ENCODE results near the gene RIMS1. TPM values are rescaled to one million over a fixed set of nuclear protein-coding genes. Genes with fewer than 3 reads are reported as not detected.

Gene RIMS1
- total and polyA plus RNA-seq, 2 experiments from 2014 or later = 0.29 to 0.92 TPM

- no peaks in the 10 kb centered on the region for H3K9me3 ChIP-seq (ENCODE audit: low read depth)
- H3K4me1 ChIP-seq (ENCODE audit: low read depth) = no peaks in the 10 kb centered on the region
- no peak overlapping the region for H3K27ac ChIP-seq
- no peak for TF ChIP-seq CTCF (IDR thresholded peaks at IDR 0.05; ENCODE audit: low read depth, low read length)
- no peak for DNase-seq (ENCODE audit: low read depth in 1 of 2, low spot score in 1 of 2)
- no peak overlapping the region for H3K4me3 ChIP-seq
- H3K36me3 ChIP-seq = no peaks in the 10 kb centered on the region
- H3K27me3 ChIP-seq = peaks cover 8% of the 10 kb centered on the region
Measured at GRCh38 chr6:71879016-71879415, 7.3 kb upstream of the RIMS1 start.

DNA sequence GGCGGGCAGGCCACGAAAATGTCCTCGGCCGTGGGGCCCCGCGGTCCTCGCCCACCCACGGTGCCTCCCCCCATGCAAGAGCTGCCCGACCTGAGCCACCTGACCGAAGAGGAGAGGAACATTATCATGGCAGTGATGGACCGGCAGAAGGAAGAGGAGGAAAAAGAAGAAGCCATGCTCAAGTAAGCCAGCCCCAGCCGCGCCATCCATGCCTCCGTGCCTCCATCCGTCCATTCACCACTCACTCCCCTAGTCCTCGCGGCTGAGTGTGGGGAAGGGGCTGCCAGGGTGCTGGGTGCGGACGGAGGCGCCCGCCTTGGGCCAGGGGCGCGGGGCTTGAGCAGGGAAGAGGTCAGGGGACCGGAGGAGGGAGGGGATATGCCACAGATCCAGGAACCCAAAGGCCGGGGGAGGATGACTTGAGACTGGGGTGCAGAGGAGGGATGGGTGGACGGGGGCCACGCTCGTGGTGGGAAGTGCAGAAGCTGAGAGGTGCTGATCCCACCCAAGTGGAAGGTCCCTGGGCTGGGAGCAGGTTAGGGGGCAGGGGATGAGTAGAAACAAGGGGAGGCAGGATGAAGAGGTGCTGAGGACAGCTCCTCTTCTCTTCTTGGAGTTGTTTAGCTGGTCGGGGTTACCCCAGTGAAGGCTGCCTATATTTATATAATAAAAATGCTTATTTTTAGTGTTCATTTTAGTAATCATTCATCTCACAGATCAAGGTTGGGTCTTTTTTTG is 825 bp downstream of the RIMS1 start:
- H3K9me3 ChIP-seq (ENCODE audit: low read depth) = no peaks in the 10 kb centered on the region
- H3K27ac ChIP-seq = no peak overlapping the region
- peak; percentile 0 to 44 for DNase-seq (ENCODE audit: low read depth in 1 of 2, low spot score in 1 of 2)
- peaks cover 43% of the 10 kb centered on the region for H3K27me3 ChIP-seq
- no peak for TF ChIP-seq CTCF (IDR thresholded peaks at IDR 0.05; ENCODE audit: low read depth, low read length)
- no peaks in the 10 kb centered on the region for H3K36me3 ChIP-seq
- peaks cover 3% of the 10 kb centered on the region for H3K4me1 ChIP-seq (ENCODE audit: low read depth)
- peak overlapping the region; percentile 48 for H3K4me3 ChIP-seq

GRCh38 chr6:71887744-71888230 is 1.4 kb downstream of the RIMS1 start:
- H3K4me1 ChIP-seq (ENCODE audit: low read depth) = peaks cover 3% of the 10 kb centered on the region
- no peaks in the 10 kb centered on the region for H3K36me3 ChIP-seq
- TF ChIP-seq CTCF (IDR thresholded peaks at IDR 0.05; ENCODE audit: low read depth, low read length) = no peak
- no peak for DNase-seq (ENCODE audit: low read depth in 1 of 2, low spot score in 1 of 2)
- no peaks in the 10 kb centered on the region for H3K9me3 ChIP-seq (ENCODE audit: low read depth)
- no peak overlapping the region for H3K27ac ChIP-seq
- H3K4me3 ChIP-seq = no peak overlapping the region
- H3K27me3 ChIP-seq = peaks cover 43% of the 10 kb centered on the region

- H3K27me3 ChIP-seq = peaks cover 38% of the 10 kb centered on the region
- no peak for TF ChIP-seq CTCF (IDR thresholded peaks at IDR 0.05; ENCODE audit: low read depth, low read length)
- no peak overlapping the region for H3K4me3 ChIP-seq
- no peak for DNase-seq (ENCODE audit: low read depth in 1 of 2, low spot score in 1 of 2)
- no peaks in the 10 kb centered on the region for H3K9me3 ChIP-seq (ENCODE audit: low read depth)
- H3K36me3 ChIP-seq = no peaks in the 10 kb centered on the region
- peaks cover 3% of the 10 kb centered on the region for H3K4me1 ChIP-seq (ENCODE audit: low read depth)
- H3K27ac ChIP-seq = no peak overlapping the region
Measured at GRCh38 chr6:71888756-71889340, 2.5 kb downstream of the RIMS1 start.

- no peak overlapping the region for H3K4me3 ChIP-seq
Measured at GRCh38 chr6:71889366-71889765, 3.0 kb downstream of the RIMS1 start.

More at GRCh38 chr6:71889366-71889765, 3.0 kb downstream of the RIMS1 start:
- H3K36me3 ChIP-seq = no peaks in the 10 kb centered on the region
- H3K9me3 ChIP-seq (ENCODE audit: low read depth) = no peaks in the 10 kb centered on the region
- H3K4me1 ChIP-seq (ENCODE audit: low read depth) = peaks cover 3% of the 10 kb centered on the region
- H3K27ac ChIP-seq = no peak overlapping the region
- H3K27me3 ChIP-seq = peaks cover 35% of the 10 kb centered on the region
- DNase-seq (ENCODE audit: low read depth in 1 of 2, low spot score in 1 of 2) = no peak
- no peak for TF ChIP-seq CTCF (IDR thresholded peaks at IDR 0.05; ENCODE audit: low read depth, low read length)
